GM19455 (cell line): ENCODE measurements around the gene MSI2.
"Not testable (repeated sequence)": the region's sequence is repeated elsewhere in the genome, so short reads cannot be mapped to it uniquely, and the experiment has no call there.

Experiments
- ATAC-seq: cut with Tn5 transposase; IDR thresholded peaks from one replicate; pipeline ENCODE4 v1.9.1; 2021; ENCODE audit not compliant: unreplicated experiment

MSI2 gene

DNA sequence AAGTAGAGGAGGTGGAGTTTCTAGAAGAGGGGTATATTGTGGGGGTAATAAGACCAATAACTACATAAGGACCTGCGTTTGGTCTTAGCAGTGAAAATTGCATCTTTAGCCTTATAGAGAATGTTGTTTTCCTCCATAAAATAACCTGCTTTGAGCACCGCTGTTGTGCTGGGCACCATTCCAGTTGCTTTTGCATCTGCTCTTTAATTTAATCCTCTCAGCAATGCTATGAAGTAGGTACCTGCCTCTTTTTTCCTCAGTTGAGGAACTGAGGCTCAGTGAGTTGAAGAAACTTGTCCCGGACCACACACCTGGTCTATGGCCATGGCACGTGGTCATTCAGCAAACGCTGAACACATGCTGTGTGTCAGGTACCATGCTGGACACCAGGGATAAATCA lies 238.1 kb downstream of the MSI2 start:
- ATAC-seq = no peak

DNA sequence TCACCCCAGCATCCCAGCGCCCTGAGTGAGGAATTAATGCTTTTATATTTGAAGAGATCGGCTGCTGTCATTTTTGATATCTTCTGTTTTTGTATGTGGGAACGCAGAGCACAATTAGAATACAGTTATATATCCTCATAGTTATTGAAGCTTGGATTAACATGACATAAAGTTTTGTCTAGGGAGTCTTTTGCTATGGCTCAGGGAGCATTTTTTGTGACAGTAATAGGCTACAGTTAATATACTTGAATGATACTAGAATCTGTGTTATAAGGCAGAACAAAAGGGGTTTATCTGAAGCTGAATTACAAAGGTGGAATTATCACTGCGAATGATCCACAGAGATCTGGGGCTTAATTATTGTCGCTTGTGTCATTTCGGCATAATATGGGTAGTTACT lies 239.4 kb downstream of the MSI2 start:
- no peak for ATAC-seq

DNA sequence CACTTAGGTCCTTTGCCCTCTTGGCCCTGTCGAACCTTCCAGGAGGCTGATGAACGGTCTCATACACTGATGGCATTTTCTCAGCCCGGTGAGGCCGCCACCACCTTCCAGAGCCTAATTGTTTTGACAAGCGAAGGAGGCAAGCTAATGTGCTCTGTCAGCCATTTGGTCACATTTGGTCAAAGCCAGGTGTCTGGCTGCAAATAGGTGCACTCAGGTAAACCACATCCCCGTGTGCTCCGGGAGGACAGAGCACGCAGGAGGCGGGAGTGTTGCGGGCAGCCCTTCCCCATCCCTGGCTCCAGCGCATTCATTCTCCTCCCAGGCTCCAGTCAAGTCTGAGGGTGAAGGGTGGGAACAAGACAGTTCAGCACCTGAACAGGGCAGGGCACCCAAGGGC lies 240.1 kb downstream of the MSI2 start:
- ATAC-seq = no peak

DNA sequence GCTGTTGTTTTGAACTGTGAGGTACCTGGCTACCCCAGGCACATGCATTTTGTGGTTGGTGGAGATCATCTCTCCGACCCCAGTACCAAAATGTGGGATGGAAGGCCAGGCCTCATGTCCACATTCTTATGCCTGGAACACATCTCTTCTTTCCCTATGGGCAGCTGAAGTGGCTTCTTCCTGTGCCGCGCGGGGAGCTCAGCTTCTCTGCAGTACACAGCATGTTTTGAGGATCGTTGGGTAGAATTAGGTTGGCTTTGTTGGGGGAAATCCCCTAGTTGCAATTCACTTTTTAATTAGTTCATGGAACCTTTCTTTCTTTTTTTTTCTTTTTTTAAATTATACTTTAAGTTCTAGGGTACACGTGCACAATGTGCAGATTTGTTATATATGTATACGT lies 242.1 kb downstream of the MSI2 start:
- ATAC-seq = no peak

DNA sequence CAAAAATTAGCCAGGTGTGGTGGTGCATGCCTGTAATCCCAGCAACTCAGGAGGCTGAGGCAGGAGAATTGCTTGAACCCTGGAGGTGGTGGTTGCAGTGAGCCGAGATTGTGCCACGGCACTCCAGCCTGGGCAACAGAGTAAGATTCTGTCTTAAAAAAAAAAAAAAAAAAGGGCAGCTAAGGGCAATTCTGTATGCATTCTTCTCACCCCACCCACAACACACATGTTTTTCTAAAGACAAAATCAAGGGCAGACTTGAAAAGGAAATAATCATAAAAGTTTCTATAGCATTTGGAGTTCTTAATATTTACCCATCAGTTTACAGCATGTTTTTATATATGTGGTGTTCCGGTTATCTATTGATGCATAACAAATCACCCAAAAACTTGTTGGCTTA lies 242.9 kb downstream of the MSI2 start:
- not testable (repeated sequence) for ATAC-seq

DNA sequence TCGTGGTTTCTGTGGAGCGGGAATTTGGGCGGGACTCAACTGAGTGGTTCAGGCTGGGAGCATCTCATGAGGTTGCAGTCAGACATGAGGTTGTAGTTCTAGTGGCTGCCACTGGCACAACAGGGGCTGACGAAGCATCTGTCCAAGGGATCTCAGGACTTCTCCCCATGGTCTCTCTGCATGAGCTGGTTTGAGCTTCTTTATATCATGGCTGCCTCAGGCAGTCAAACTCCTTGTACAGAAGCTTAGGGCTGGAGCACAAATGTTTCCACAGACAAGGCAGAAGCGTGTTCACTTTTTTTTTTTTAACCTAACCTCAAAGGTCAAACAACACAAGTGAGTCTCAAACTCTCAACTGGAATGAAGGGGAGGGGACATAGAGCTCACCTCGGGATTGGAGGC lies 243.3 kb downstream of the MSI2 start:
- ATAC-seq = no peak

DNA sequence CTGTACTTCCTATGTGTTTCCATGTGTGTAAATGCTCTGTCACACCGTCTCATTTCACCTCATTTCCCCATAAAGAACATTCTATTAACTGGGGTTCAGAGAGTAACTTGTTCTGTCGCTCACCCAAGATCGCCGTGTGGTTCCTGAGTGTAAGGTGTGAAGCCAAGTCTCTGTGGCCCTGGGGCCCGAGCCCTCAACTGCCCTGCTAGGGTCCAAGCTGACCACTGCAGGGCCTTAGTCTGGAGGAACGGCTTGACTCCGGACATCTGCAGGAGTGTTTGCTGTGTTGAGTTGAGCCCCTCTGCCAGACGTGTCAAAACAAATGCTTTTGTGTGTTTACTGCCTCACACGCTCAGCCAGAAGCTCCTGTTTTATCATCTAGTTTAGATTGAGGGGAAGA lies 244.7 kb downstream of the MSI2 start:
- no peak for ATAC-seq

DNA sequence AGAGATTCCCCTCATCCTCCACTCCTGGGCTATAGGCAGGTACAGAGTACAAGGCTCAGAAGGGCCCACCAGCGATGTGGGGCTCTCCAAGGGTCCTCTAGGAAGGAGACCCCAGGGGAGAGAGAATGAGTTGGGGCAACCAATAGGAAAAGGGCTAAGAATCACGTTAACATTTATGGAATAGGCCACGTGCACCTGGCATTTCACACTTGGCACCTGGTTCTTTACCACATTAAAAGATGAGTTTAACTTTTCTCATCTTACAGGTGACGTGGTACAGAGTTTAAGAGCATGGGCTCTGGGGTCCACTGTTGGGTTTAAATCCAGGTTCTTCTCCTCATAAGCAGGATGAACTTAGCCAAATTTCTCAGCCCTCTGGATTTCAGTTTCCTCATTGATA lies 245.7 kb downstream of the MSI2 start:
- no peak for ATAC-seq

DNA sequence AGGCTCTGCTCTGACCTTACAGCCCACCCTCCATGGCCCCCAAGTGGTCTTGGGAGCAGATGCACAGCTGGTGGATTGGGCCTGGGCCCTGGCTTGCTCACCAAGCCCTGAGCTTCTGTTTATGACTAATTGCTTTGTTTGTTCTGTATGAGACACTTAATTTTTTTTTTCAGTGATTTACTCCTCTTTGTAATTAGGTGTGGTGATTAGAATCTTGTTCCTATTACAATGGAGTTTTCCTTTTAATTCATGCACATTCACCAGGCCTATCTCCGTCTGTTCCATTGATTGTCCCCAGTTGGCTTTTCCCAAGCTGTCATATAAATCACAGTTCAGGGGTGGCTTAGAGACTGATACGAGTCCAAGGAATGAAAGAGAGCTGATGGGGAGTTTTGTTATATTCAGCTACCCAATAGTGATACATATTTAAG lies 246.5 kb downstream of the MSI2 start:
- ATAC-seq = no peak

DNA sequence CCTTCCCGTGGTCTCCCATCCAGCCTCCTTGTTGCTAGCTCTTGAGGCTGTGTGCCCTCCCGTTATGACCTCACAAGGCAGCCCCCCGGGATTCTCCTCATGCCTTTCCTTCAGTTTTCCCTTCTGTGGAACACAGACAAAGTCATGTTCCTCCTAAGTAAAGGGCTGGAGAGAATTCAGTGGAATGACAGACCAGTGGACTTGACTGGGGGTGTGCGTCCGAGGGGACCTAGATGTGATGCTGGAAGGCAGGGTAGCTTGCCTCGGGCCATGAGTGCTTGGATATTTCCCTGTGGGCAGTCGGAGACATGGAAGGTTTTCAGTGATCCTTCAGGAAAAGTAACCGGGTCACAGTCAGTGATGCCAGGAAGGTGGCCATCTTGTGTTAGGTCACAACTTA lies 247.9 kb downstream of the MSI2 start:
- no peak for ATAC-seq

DNA sequence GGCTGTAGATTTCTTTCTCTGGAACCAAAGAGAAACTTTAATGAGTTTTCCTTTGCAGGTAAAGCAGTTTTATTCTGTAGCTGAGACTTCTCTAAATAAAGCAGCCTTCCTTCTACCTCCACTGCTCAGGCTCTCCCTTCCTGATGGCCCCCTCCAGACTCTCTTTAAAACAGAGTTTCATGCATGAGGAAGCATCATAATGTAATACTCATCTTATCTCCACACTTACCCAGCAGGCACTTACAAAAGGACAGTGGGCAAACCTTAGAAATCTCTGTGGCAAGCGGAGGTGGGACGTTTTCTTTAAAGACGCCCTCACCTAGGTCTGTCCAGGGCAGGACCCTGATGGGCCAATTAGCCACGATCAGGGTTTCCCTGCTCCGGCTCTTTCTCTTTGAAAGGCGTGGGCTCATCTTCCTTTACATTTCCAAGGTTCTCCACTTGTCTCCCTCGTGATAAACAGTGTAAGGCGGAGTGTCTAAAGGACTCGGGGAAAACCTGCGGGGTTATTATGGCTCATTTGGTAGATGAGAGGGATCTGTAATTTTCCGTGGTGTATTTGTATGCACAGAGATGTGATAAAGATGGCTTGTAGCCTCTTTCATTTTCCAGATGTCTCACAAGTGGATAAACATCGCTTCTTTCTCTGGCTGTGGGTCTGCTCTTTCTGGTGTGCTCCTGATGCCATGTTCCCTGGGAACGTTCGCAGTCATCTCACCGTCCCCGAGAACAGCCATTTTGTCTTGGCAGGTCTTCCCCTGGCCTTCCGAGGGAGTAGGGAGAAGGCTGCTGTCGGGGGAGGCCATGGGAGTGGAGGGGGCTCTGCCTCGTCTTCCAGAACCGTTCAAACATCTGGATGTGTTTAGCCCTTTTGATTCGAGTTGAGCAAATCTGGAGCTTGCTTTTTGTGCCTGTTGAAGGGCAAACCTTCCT lies 249.8 kb downstream of the MSI2 start:
- no peak for ATAC-seq

DNA sequence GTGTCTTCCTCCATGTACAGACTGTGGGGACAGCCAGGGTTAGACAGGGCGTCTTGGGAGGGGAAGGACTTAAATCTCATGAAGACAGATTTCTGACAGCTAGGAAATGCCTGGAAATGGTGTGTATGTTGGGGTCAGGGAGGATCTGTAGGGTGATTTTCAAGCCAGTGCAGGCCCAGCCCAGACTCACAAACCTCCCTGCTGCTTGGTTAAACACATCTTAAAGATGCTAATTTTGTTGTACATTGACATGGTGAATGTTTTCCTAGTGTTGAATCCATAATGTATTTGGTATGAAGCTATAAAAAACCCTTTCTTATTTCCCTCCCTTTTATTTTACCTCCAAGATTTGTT lies 250.4 kb downstream of the MSI2 start:
- ATAC-seq = no peak

DNA sequence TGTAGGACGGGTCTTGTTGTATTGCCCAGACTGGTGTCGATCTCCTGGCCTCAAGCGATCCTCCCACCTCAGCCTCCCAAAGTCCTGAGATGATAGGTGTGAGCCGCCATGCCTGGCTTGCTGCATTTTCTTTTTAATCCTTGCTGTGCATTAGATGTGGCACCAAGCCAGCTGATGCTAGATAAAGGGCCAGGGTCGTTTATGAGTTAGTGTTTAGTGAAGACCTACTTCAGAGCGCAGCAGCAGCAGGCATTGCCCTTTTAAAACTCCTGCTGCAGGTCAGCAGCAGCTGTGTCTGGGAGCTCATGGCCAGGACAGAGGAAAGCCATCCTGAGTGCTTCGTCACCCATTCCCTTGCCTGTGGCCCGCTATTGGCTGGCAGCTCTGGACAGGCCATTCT lies 251.5 kb downstream of the MSI2 start:
- ATAC-seq = no peak

DNA sequence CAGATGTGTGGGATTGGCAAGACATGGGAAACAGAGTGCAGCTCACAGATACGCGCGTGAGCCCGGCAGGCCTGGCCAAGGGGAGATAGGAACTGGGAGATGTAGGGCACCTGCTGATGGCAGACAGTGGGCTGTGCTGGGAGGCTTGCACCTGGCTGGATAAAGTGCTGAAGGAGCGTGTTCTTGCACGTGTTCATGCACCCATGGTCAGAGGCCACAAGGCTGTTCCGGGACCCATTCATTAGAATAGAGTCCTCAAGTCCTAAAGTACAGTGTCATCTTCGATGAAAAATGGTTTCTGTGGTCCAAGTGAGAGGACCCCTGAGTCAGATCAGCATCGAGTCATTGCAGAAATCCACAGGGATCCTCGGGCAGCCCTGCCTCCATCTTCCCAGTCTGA lies 252.3 kb downstream of the MSI2 start:
- no peak for ATAC-seq

DNA sequence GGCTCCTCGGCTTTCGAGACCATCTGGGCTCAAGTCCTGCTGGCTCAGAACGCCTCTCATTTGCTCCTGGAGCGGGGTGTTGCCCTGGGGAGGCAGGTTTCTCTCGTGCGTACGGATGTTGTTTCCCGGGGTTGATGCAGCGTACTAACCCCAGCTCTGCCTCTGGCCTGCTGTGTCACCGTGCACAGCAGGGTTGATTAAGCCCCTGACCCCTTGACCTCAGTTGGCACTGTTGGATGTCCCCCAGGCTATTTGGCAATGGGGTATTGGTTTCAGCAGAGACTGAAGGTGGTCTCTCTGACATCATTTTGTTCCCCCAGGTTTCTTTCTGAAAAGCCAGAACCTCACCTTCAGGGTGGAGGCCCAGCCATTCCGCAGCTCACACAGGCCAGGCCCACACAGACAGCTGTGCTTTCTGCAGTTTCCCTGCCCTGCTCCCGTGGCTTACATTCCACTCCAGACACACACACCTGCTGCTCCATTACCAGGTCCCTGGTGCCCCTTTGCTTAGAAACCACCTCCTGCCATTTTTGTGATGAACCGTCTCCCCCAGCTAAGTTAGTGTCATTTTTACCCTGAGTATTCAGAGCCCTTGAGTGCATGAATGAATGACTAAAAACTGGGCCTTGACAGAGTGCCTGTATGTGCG lies 255.3 kb downstream of the MSI2 start:
- no peak for ATAC-seq

DNA sequence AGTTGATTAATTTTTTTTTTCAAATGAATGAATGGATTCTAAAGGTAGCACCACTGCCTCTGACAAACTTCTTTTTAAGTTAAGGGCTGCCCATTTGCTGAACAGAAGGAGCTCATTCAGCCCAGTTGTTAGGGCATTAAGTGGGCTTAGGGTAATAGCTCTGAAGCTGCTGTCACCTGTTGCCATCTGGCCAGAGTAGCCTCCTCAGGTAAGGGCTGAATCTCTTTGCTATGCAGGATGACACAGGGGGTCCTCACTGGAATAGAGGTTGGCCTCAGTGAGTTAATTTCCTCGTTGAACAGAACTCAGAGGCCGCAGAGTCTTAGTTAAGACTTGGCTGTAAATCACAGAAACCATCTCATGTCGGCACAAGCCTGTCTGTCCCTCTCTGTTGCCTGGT lies 255.9 kb downstream of the MSI2 start:
- ATAC-seq = no peak

DNA sequence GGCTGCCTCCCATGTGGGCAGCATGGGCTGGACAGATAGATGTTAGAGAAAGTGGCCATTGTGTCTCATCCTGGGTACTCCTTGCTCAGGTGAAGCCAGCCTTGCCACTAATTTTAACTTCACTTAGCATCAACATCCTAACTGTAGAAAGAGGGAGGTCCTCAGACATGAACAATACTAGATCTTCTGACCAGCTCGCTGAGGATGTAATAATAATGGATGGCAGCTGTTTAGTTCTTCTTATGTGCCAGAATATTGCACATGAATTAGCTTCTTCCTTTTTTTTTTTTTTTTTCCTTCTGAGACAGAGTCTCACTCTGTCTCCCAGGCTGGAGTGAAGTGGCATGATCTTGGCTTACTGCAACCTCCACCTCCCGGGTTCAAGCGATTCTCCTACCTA lies 256.4 kb downstream of the MSI2 start:
- no peak for ATAC-seq

DNA sequence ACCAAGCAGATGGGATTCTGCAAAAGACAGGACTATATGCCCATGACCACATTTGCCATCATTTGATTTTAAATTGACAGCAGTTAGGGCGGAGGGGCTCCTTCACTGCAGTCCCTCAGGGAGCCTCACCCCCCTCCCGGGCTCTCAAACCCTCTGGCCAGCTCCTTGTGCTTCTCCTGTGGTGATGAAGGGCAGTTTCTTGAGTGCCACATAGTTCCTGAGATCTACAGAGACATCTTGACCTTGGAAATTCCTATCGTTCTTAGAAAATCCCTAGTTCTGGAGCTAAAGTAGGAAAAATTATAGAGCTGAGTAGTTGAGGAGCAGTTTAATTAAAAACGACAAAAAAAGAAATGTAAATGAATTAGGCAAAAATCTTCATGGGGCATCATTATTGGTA lies 257.2 kb downstream of the MSI2 start:
- ATAC-seq = no peak

DNA sequence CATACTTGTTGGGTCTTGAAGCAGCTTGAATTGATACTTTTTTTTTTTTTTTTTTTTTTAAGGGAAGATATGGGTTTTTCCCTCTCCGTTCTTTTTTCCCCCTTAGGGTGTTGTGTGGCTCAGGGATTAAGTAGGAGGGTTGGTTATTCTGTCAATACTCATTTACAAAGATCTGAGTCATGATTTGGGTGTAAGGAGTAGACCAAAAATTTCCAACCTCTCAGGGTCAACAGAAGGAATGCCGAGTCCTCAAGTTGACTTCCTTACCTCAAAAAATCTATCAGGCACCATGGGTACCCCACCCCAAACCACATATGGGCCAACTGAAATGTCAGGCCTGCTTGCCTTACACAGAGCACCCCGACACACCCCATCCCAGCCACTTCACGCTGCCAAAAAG lies 258.3 kb downstream of the MSI2 start:
- ATAC-seq = no peak

DNA sequence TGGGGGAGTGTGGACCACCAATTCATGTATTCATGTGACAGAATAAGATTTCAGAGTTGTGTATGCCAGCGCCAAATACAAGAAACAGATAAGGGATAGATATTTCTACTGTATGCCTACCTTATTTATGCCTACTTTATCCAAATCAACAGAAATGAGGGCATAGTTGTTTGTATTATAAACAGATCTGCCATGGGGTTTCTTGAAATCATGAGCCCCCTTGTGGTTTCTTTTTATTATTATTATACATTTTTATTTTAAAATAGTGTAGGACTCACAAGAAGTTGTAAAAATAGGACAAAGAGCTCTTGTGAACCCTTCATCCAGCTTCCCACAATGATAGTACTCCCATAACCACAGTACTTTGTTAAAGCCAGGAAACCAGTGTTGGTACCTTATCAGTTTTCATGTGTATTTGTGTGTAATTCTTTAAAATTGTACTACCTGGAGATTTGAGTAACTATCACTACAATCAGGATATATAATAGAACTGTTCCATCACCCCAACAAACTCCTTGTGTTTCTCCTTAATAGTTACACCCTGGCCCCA lies 259.4 kb downstream of the MSI2 start:
- ATAC-seq = no peak

DNA sequence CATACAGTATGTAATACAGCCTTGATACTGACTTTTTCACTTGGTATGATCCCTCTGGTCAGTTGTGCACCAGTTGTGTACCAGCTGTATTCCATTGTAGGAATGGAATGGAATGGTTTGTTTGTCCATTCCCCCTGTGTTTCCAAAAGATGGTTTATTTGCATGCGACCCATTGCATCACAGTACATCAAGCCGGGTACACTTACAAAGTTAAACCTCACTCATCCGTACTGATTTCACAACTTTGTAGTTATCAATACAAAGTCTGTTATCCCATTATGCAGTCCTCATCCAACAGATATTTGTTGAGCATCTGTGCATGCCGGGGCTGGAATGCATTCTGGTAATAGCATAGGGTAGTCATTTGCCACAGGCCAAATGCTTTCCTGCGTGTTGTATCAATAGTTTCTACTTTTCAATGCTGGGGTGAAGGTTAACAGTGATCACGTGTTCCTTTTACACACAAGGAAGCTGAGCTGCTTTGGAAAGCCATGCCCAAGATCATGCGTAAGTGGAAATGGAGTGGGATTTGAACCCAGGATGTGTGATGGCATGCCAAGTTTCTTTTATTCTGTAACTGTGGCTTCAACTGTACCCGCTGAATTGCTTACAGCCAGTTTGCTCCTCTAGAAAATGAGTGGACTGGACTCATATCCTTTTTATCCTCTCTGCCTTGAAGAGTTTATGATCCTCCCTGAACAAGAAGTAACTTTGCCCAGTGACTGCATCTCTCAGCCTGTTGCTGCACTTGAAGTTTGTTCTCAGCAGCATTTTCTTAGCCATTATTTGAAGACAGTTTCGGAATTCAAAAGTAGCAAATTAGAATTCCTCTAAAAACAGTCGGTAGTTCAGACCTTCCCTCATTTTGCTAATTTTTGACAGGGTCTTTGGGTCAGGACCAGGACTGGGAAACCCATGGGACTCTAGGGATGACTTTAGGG lies 260.2 kb downstream of the MSI2 start:
- ATAC-seq = no peak
